Dermis blood vessel endothelial cell (primary cell): ENCODE results near the gene DPP8. TPM values are rescaled to one million over a fixed set of nuclear protein-coding genes. Genes with fewer than 3 reads are reported as not detected.
"Not testable (repeated sequence)": the region's sequence is repeated elsewhere in the genome, so short reads cannot be mapped to it uniquely, and the experiment has no call there.

Experiments
- DNase-seq: peaks from one replicate; pipeline ENCODE4 v3.0.0; 2010
- total RNA-seq: library from RNA; depleted of rRNA; stranded (reverse); fragments of >200 nt; gene quantifications from 2 replicates; pipeline ENCODE4 v1.2.3, GENCODE V29; 2014

DPP8 gene
- total RNA-seq, 1 donor from 2014 or later, result 63.5 TPM

GRCh38 chr15:65524226-65524625 lies 6.7 kb upstream of the DPP8 start:
- no peak for DNase-seq

DNA sequence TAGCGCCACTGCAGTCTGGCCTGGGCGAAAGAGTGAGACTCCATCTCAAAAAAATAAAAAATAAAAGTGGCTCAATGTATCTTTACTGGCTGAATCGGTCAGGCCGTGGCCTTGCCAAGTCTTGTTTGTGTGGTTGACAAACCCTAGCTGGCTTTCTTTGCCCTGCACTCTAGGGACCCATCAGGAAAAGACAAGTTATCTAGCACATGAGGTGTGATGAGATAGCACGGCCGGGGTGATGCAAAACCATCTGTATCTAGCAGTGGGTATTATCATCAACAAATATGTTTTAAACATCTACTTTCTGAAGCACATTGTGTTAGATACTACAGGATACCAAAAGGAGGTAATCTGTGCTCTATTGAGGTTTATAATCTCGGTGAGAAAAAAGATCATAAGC lies 3.9 kb upstream of the DPP8 start:
- no peak for DNase-seq

DNA sequence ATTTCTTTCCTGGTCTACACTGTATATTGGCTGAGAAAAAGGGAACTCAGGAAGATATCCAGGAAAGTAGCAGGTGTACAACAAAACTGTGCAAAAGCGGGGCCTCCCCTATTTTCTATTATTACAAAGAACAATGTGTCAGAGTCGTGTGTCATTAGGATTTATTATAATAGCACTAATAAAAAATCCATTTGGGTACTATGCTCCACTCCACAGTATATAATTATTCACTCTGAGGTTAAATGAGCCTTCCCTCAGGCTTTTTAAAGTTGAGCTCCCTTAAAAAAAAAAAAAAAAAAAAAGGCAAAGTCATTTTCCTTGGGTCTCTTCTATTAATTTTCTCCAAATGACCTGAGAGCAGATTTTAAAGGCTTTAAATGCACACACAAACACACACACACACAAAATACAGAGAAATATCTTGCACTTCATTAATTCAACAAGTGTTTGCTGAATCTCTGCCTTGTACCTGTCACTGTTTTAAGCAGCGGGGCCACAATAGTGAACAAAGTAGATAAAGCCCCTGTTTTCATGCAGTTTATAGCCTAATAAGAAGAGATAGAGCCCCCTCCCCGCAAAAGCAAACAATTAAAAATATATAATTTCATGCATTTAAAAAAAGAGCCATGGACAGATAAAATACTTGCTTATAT lies 1.3 kb upstream of the DPP8 start:
- DNase-seq, result no peak

DNA sequence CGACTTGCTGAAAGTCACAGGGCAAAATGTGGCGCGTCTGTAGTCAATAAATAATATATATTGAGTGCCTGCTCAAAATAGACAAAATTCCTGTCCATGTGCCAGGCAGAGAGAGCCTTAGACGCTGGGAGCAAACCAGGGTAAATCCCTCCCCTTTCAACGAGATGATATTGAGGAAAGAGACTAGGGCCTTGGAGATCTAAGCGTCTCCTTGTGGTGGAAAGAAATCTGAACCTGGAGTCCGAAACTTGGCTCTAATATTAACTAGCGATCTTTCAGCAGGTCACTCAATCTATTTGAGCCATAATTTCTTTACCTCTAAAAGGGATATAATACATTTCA lies 348 bp upstream of the DPP8 start:
- DNase-seq, result no peak

GRCh38 chr15:65512807-65513416 lies 4.6 kb downstream of the DPP8 start:
- DNase-seq, result peak; percentile 74

DNA sequence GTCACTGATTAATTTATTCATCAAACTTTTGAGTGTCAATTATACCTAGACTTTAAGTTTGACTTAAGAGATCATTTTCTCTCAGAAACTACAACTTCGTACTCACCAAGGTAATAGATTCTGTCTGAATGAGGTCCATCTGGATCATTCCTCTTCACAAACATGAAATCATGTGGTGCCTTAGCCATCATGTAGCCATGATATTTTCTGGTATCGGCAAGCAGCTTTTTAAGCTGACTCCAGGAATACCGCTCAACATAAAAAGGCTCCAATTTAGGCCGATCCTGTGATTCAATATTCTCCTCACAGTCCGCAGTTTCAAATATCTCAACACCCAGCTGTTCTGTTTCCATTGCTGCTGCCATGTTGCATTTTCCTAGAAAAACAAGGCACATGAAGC lies 5.3 kb downstream of the DPP8 start:
- DNase-seq, result no peak

DNA sequence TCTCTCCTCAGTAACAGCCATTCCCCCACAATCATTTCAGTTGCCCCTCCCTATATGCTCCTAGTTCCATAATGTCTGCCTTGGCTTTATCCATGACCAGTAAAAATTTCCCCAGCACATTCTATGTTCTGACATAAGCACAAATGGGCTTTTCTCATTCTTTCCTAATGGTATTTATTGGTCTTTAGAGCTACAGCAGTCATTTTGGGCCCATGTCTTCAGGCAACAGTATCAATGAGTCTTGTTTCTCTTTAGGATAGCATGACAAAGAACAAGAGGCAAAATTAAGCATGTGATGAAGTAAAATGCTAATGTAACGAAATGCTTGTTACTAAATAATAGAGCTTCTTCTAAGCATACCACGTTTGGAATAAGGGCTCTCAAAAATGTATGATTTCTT lies 8.2 kb downstream of the DPP8 start:
- DNase-seq, result no peak

GRCh38 chr15:65494076-65494475 lies 23.4 kb downstream of the DPP8 start:
- no peak for DNase-seq

DNA sequence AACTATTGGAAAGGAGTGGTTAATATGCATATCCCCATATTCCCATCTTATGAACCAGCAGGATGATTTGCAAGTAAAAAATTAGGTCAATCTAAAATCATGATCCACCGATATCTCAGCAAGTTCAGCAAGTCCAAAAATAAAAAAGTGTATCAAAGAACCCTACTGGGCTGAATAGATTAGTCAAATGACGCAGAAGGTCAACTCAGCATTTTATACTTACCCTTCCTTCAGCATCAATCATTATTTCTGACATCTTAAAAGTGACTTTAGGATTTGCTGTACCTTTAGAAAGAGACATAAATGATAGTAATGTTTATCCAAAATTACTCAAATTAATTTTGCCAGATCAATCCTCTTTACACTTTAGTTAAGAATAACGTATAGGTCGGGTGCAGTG lies 32.6 kb downstream of the DPP8 start:
- no peak for DNase-seq

- no peak for DNase-seq
Measured at GRCh38 chr15:65476903-65477302, 40.6 kb downstream of the DPP8 start.

- DNase-seq, result no peak
Measured at GRCh38 chr15:65470866-65471265, 46.6 kb downstream of the DPP8 start.

- DNase-seq, result no peak
Measured at GRCh38 chr15:65468229-65468909, 49.1 kb downstream of the DPP8 start.

DNA sequence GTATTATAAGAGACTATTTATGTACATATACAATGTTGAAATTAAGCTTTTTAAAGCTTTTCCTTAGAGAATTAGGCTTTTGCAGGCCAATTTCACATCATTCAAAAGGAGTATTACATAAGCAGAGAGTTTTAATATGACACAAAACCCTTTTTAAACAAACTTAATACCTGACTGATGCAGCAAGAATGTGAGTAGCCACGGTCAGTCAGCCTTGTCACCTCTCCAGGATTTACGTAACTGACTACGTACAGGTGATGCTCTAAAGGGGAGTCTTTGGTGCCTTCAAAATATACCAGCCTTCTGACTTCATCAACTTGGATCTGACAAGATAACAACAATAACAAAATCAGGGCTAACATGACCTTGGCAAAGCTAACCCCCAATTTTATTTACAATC lies 50.6 kb downstream of the DPP8 start:
- DNase-seq, result no peak

GRCh38 chr15:65463096-65463495 lies 54.4 kb downstream of the DPP8 start:
- DNase-seq, result not testable (repeated sequence)

GRCh38 chr15:65460741-65461347 lies 56.6 kb downstream of the DPP8 start:
- DNase-seq, result no peak

GRCh38 chr15:65455256-65455655 lies 62.2 kb downstream of the DPP8 start:
- not testable (repeated sequence) for DNase-seq

DNA sequence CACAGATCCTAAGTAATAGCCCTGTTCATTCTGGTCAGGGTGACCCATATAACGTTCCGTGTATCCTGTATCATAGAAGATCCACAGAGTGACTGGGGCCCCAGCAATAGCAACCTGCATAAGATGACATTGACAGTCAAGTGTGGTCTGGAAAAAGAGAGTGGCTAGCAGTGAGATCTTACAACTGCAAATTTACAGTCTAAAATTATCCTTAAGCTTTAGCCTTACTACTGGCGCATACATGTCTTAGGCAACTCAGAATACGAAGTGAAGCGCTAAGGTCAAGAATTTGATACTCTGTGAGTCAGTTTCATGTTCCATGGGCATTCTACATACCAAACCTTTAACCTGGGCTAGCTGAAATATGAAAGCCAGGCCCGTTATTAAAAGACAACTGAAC lies 65.5 kb downstream of the DPP8 start:
- DNase-seq, result no peak

- no peak for DNase-seq
Measured at GRCh38 chr15:65450556-65450955, 66.9 kb downstream of the DPP8 start.

DNA sequence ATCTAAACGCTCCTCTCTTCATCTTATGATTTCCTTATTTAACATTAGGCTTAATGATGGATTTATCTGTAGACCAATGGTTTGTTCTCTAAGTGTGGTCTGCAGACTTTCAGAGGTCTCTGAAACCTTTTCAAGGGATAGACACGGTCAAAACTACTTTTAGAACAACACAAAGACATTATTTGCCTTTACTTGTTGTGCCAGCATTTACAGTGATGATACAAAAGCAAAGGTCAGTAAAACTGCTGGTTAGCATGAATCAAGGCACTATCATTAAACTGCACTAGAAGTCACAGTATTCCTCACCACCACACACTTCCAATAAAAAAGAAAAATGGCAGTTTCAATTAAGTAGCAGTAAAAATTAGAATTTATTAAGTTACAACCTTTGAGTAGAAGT lies 70.3 kb downstream of the DPP8 start:
- no peak for DNase-seq

- no peak for DNase-seq
Measured at GRCh38 chr15:65434201-65434600, 83.3 kb downstream of the DPP8 start.

DNA sequence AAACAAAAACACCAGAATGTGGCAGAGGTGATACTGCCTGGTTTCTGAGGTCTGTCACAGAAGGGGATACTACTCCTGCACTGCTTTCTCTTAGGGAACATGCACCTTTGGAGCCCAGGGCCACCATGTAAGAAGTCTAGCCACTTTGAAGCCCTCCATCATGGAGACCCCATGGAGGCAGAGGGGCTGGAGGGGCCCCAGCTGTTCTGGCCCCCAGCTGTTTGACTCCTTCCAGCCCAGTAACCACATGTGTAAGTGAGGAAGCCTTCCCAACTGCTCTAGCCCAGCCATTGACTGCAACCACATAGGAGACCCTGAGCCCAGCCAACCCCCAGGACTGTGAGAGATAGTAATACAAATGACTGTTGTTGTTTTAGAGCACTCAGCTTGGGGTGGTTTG lies 85.8 kb downstream of the DPP8 start:
- DNase-seq, result no peak

GRCh38 chr15:65426216-65426853 lies 91.2 kb downstream of the DPP8 start:
- no peak for DNase-seq

GRCh38 chr15:65424683-65425082 lies 92.8 kb downstream of the DPP8 start:
- DNase-seq, result no peak
